PC-9 (cell line): Measurements from ENCODE around the gene APLN. TPM values are rescaled to one million over a fixed set of nuclear protein-coding genes. Genes with fewer than 3 reads are reported as not detected.
A peak's percentile ranks its signal among the peaks of the same experiment; 100 is the strongest.

Experiments
- BruUV-seq: library from RNA; stranded (reverse); fragments of 400-500 nt; replicated peaks from 2 replicates; lab custom pipeline; 2021; lab: Mats Ljungman, UMichigan
- CTCF ChIA-PET: fragments of 300-600 bp; sonication (Branson Sonifier 250); formaldehyde crosslinking; loops from one replicate; lab custom pipeline; 2022; ENCODE audit warnings: antibody characterized with exemption; lab: Charles Lee
- POLR2A ChIA-PET: fragments of 300-600 bp; sonication (Branson Sonifier 250); formaldehyde crosslinking; loops from one replicate; lab custom pipeline; 2022; ENCODE audit warnings: antibody characterized with exemption; ENCODE audit not compliant: unreplicated experiment; lab: Charles Lee
- DNase-seq, 2 experiments: peaks; one replicate each; pipeline versions ENCODE4 v3.0.0 to v3.0.0-alpha.2; 2015 to 2022; ENCODE audit warnings: mixed read lengths in 1 of 2
- H2AFZ ChIP-seq: fragments of 200-600 bp; sonication (generic); 2 replicates; pipeline ENCODE4 v1.8.1; 2017; ENCODE audit warnings: antibody characterized with exemption
- H3F3A ChIP-seq: fragments of 200-600 bp; sonication (generic); 2 replicates; pipeline ENCODE4 v1.8.1; 2017; ENCODE audit warnings: antibody characterized with exemption, mild to moderate bottlenecking, low read depth; ENCODE audit not compliant: insufficient read depth
- H3K27ac ChIP-seq: fragments of 200-600 bp; sonication (generic); 2 replicates; pipeline ENCODE4 v1.6.1; 2016; ENCODE audit warnings: mixed run types
- H3K27me3 ChIP-seq: fragments of 200-600 bp; sonication (generic); 2 replicates; pipeline ENCODE4 v1.6.1; 2016; ENCODE audit warnings: low read depth, mixed run types; ENCODE audit not compliant: insufficient read depth
- H3K36me3 ChIP-seq: fragments of 200-600 bp; sonication (generic); 2 replicates; pipeline ENCODE4 v1.6.1; 2016; ENCODE audit warnings: low read depth, mixed run types
- H3K4me1 ChIP-seq: fragments of 200-600 bp; sonication (generic); replicated peaks from 2 replicates; pipeline ENCODE4 v1.6.1; 2016; ENCODE audit warnings: mixed run types; ENCODE audit not compliant: insufficient read depth
- H3K4me2 ChIP-seq: fragments of 200-600 bp; sonication (generic); 2 replicates; pipeline ENCODE4 v1.6.1; 2017; ENCODE audit warnings: mixed run types
- H3K4me3 ChIP-seq: fragments of 200-600 bp; sonication (generic); 2 replicates; pipeline ENCODE4 v1.6.1; 2016; ENCODE audit warnings: mixed run types
- H3K79me2 ChIP-seq: fragments of 200-600 bp; sonication (generic); 2 replicates; pipeline ENCODE4 v1.6.1; 2017; ENCODE audit warnings: low read depth, mixed run types
- H3K9me2 ChIP-seq: fragments of 200-600 bp; sonication (generic); 2 replicates; pipeline ENCODE4 v1.8.1; 2017; ENCODE audit warnings: mild to moderate bottlenecking; ENCODE audit not compliant: insufficient read depth
- H3K9me3 ChIP-seq: fragments of 200-600 bp; sonication (generic); 2 replicates; pipeline ENCODE4 v1.8.1; 2016; ENCODE audit warnings: low read depth; ENCODE audit not compliant: insufficient read depth
- H4K20me1 ChIP-seq: fragments of 200-600 bp; sonication (generic); 2 replicates; pipeline ENCODE4 v1.8.1; 2017; ENCODE audit not compliant: insufficient read depth
- CTCF ChIP-seq: fragments of 200-600 bp; sonication (generic); conservative IDR thresholded peaks from 2 replicates; pipeline ENCODE4 v1.6.1; 2017; ENCODE audit warnings: mixed run types, antibody characterized with exemption, mild to moderate bottlenecking, moderate library complexity
- EZH2 ChIP-seq: fragments of 200-600 bp; sonication (generic); IDR thresholded peaks from 2 replicates; pipeline ENCODE4 v1.8.0; 2017; ENCODE audit warnings: antibody characterized with exemption, low read depth
- intact Hi-C: fragments of 100-400 bp; cut with micrococcal nuclease; formaldehyde crosslinking; loops from one replicate; pipeline ENCODE4 v1.10.0; 2022; ENCODE audit not compliant: unreplicated experiment
- total RNA-seq: library from RNA; stranded (reverse); gene quantifications from 2 replicates; pipeline ENCODE4 v1.2.3, GENCODE V29; 2021

Gene APLN
- total RNA-seq, 1 experiment from 2014 or later = 0.13 TPM

- Histone ChIP-seq H4K20me1 (no peaks in the 10 kb centered on the region), H3K27me3 (no peaks in the 10 kb centered on the region), H3K4me3 (no peak overlapping the region), H3F3A (peaks cover 16% of the 10 kb centered on the region), H3K9me3 (no peaks in the 10 kb centered on the region), H3K79me2 (no peaks in the 10 kb centered on the region), H2AFZ (no peak overlapping the region), H3K4me1 (peaks cover 6% of the 10 kb centered on the region; the same call in 1 of the 2 replicates), H3K36me3 (no peaks in the 10 kb centered on the region), H3K4me2 (no peak overlapping the region), H3K27ac (no peak overlapping the region), H3K9me2 (no peaks in the 10 kb centered on the region)
- ChIA-PET CTCF (interaction anchor here (0.5 to 1.3 kb wide), 7 partner anchors 77 to 1274 kb away, joined by 3 to 14 read pairs (median 3); no protein-coding TSS in a partner anchor), POLR2A (no interaction called here)
- no TSS peak for BruUV-seq
- DNase-seq = no peak
- intact Hi-C loops = loop anchor here (10.0 kb wide), 2 partner anchors 324 to 794 kb away; no protein-coding TSS in a partner anchor
- TF ChIP-seq CTCF = peak; percentile 78
- no peak for TF ChIP-seq EZH2
Observed at GRCh38 chrX:129600981-129601424, 53.8 kb downstream of the APLN start.

GRCh38 chrX:129599996-129600395 lies 54.8 kb downstream of the APLN start:
- no peak overlapping the region for H3K4me3 ChIP-seq
- no peaks in the 10 kb centered on the region for H3K27me3 ChIP-seq
- H2AFZ ChIP-seq = no peak overlapping the region
- H3K36me3 ChIP-seq = no peaks in the 10 kb centered on the region
- no peaks in the 10 kb centered on the region for H3K79me2 ChIP-seq
- H3F3A ChIP-seq = peaks cover 16% of the 10 kb centered on the region
- no peak for DNase-seq
- intact Hi-C loops = loop anchor here (10.0 kb wide), 2 partner anchors 325 to 795 kb away; no protein-coding TSS in a partner anchor
- H4K20me1 ChIP-seq = no peaks in the 10 kb centered on the region
- TF ChIP-seq CTCF (no peak), EZH2 (no peak)
- H3K9me3 ChIP-seq = no peaks in the 10 kb centered on the region
- peaks cover 6% of the 10 kb centered on the region; the same call in 1 of the 2 replicates for H3K4me1 ChIP-seq
- ChIA-PET CTCF (no interaction called here), POLR2A (no interaction called here)
- no peaks in the 10 kb centered on the region for H3K9me2 ChIP-seq
- no peak overlapping the region for H3K27ac ChIP-seq
- BruUV-seq = no TSS peak
- H3K4me2 ChIP-seq = no peak overlapping the region

GRCh38 chrX:129599499-129599898 lies 55.3 kb downstream of the APLN start:
- H3K27ac ChIP-seq = no peak overlapping the region
- no peak for TF ChIP-seq CTCF
- no peak for TF ChIP-seq EZH2
- no peaks in the 10 kb centered on the region for H3K9me2 ChIP-seq
- H3K79me2 ChIP-seq = no peaks in the 10 kb centered on the region
- BruUV-seq = no TSS peak
- H3K4me1 ChIP-seq = peaks cover 4% of the 10 kb centered on the region; the same call in 1 of the 2 replicates
- ChIA-PET CTCF (no interaction called here), POLR2A (no interaction called here)
- H3K27me3 ChIP-seq = no peaks in the 10 kb centered on the region
- intact Hi-C loops = no loop called here
- H3K4me3 ChIP-seq = no peak overlapping the region
- no peak for DNase-seq
- H3F3A ChIP-seq = peaks cover 16% of the 10 kb centered on the region
- no peak overlapping the region for H3K4me2 ChIP-seq
- no peak overlapping the region for H2AFZ ChIP-seq
- no peaks in the 10 kb centered on the region for H3K9me3 ChIP-seq
- H4K20me1 ChIP-seq = no peaks in the 10 kb centered on the region
- H3K36me3 ChIP-seq = no peaks in the 10 kb centered on the region
